ENCODE results near the gene GPR107. TPM values are rescaled to one million over a fixed set of nuclear protein-coding genes. Genes with fewer than 3 reads are reported as not detected.
A peak's percentile ranks its signal among the peaks of the same experiment; 100 is the strongest.

Gene GPR107
- polyA plus RNA-seq, 3 donors: 6.0 to 22.6 (median 6.0) TPM

- no peaks in the 10 kb centered on the region for H3K9me3 ChIP-seq (replicated peaks in 1 of 2; ENCODE audit: control insufficient read depth in 1 of 2, insufficient read depth in 1 of 2, low read length in 2 of 2)
- peaks cover 18% of the 10 kb centered on the region for H4K20me1 ChIP-seq (ENCODE audit: insufficient read depth, low read length)
- no peaks in the 10 kb centered on the region for H3K27me3 ChIP-seq (ENCODE audit: control insufficient read depth in 2 of 2, insufficient read depth in 2 of 2, low read length in 2 of 2)
- TF ChIP-seq CTCF (IDR thresholded peaks at IDR 0.05): no peak
- H3K4me2 ChIP-seq (replicated peaks; ENCODE audit: extremely low read depth, low read length, poor library complexity, severe bottlenecking): no peak overlapping the region
- no peak overlapping the region for H2AFZ ChIP-seq (ENCODE audit: insufficient read depth, low read depth, low read length, poor library complexity, severe bottlenecking)
- DNase-seq: no peak
- Mint-ChIP-seq H3K4me1 (peaks cover 46% of the 10 kb centered on the region), H3K27me3 (ENCODE audit: low read depth in 3 of 3) (no peaks in the 10 kb centered on the region), H3K27ac (peak overlapping the region in 1 of 7 donors; percentile 48), H3K4me3 (no peak overlapping the region), H3K9me3 (no peaks in the 10 kb centered on the region), H3K36me3 (peaks cover 8 to 11% of the 10 kb centered on the region in 2 donors)
- peaks cover 94% of the 10 kb centered on the region for H3K79me2 ChIP-seq (ENCODE audit: insufficient read depth, low read length)
- 97% methylated on average over 3 of the region's 4 CpGs for WGBS (ENCODE audit: insufficient coverage)
- no peak overlapping the region for H3K4me3 ChIP-seq (replicated peaks in 1 of 3; ENCODE audit: low read depth in 2 of 3, low read length in 3 of 3)
- intact Hi-C loops (cut with micrococcal nuclease): no loop called here
- no peak overlapping the region for H3K27ac ChIP-seq (ENCODE audit: low read depth in 1 of 2, low read length in 2 of 2)
- peaks cover 0 to 9% of the 10 kb centered on the region in 2 donors for H3K36me3 ChIP-seq (replicated peaks in 1 of 2; ENCODE audit: control insufficient read depth in 1 of 2, insufficient read depth in 2 of 2, low read length in 2 of 2)
- H3K9ac ChIP-seq (ENCODE audit: insufficient read depth, low read length, poor library complexity, severe bottlenecking): no peak overlapping the region
- peaks cover 54 to 58% of the 10 kb centered on the region in 2 donors for H3K4me1 ChIP-seq (ENCODE audit: control insufficient read depth in 1 of 2, insufficient read depth in 2 of 2, low read length in 2 of 2)
Measured at GRCh38 chr9:130064621-130065020, 10.9 kb downstream of the GPR107 start.

- no CpG with 5 or more reads among the region's 1 CpG for WGBS (ENCODE audit: insufficient coverage)
- intact Hi-C loops (cut with micrococcal nuclease): no loop called here
- no peak overlapping the region for H3K4me3 Mint-ChIP-seq
- H3K9me3 Mint-ChIP-seq: no peaks in the 10 kb centered on the region
- peak overlapping the region; percentile 73 for H3K4me2 ChIP-seq (replicated peaks; ENCODE audit: extremely low read depth, low read length, poor library complexity, severe bottlenecking)
- peak overlapping the region in 1 of 3 experiments; percentile 63 for H3K4me3 ChIP-seq (replicated peaks in 1 of 3; ENCODE audit: low read depth in 2 of 3, low read length in 3 of 3)
- no peak for TF ChIP-seq CTCF (IDR thresholded peaks at IDR 0.05)
- H4K20me1 ChIP-seq (ENCODE audit: insufficient read depth, low read length): peaks cover 4% of the 10 kb centered on the region
- no peaks in the 10 kb centered on the region for H3K27me3 ChIP-seq (ENCODE audit: control insufficient read depth in 2 of 2, insufficient read depth in 2 of 2, low read length in 2 of 2)
- no peak overlapping the region for H3K9ac ChIP-seq (ENCODE audit: insufficient read depth, low read length, poor library complexity, severe bottlenecking)
- H2AFZ ChIP-seq (ENCODE audit: insufficient read depth, low read depth, low read length, poor library complexity, severe bottlenecking): no peak overlapping the region
- H3K79me2 ChIP-seq (ENCODE audit: insufficient read depth, low read length): peaks cover 94% of the 10 kb centered on the region
- peak overlapping the region; percentile 88 to 94 (median 93) for H3K27ac Mint-ChIP-seq
- H3K27me3 Mint-ChIP-seq (ENCODE audit: low read depth in 3 of 3): no peaks in the 10 kb centered on the region
- peak in 1 of 3 donors; percentile 20 for DNase-seq
- H3K4me1 Mint-ChIP-seq: peaks cover 49% of the 10 kb centered on the region
- H3K36me3 ChIP-seq (replicated peaks in 1 of 2; ENCODE audit: control insufficient read depth in 1 of 2, insufficient read depth in 2 of 2, low read length in 2 of 2): peaks cover 0 to 9% of the 10 kb centered on the region in 2 donors
- peaks cover 8 to 15% of the 10 kb centered on the region in 2 donors for H3K36me3 Mint-ChIP-seq
- H3K27ac ChIP-seq (ENCODE audit: low read depth in 1 of 2, low read length in 2 of 2): peak overlapping the region; percentile 86 to 89
- H3K4me1 ChIP-seq (ENCODE audit: control insufficient read depth in 1 of 2, insufficient read depth in 2 of 2, low read length in 2 of 2): peaks cover 42 to 43% of the 10 kb centered on the region in 2 donors
- no peaks in the 10 kb centered on the region for H3K9me3 ChIP-seq (replicated peaks in 1 of 2; ENCODE audit: control insufficient read depth in 1 of 2, insufficient read depth in 1 of 2, low read length in 2 of 2)
Measured at GRCh38 chr9:130069048-130069447, 15.3 kb downstream of the GPR107 start.
